Heart left ventricle (tissue), 16 donors: ENCODE measurements around the gene ZSCAN5A. TPM values are rescaled to one million over a fixed set of nuclear protein-coding genes. Genes with fewer than 3 reads are reported as not detected.
"Not testable (repeated sequence)": the region's sequence is repeated elsewhere in the genome, so short reads cannot be mapped to it uniquely, and the experiment has no call there.

Experiments
- ATAC-seq, 4 donors: fragments of 200-7000 bp; cut with Tn5 transposase; one replicate each; pipeline ENCODE4 v1.9.1; 2020 to 2022; ENCODE audit warnings: moderate library complexity in 4 of 4, mild to moderate bottlenecking in 3 of 4, moderate number of reproducible peaks in 1 of 4
- DNase-seq, 5 donors: peaks; one replicate each; pipeline ENCODE4 v3.0.0-alpha.2; 2020
- H3K27ac ChIP-seq, 12 donors: fragments of 200-600 bp; sonication (generic) in 4 of 12; one replicate each; pipeline versions ENCODE4 v1.5.0 to v1.8.0; 2016 to 2022; ENCODE audit warnings: mild to moderate bottlenecking in 2 of 12
- H3K27me3 ChIP-seq, 9 donors: fragments of 200-600 bp; sonication (generic) in 2 of 9; one replicate each; pipeline versions ENCODE4 v1.5.1 to v1.8.0; 2016 to 2022; ENCODE audit warnings: mild to moderate bottlenecking in 3 of 9
- H3K36me3 ChIP-seq, 9 donors: fragments of 200-600 bp; sonication (generic) in 2 of 9; one replicate each; pipeline versions ENCODE4 v1.5.0 to v1.8.0; 2018 to 2022; ENCODE audit warnings: mild to moderate bottlenecking in 2 of 9
- H3K4me1 ChIP-seq, 12 donors: fragments of 200-600 bp; sonication (generic) in 4 of 12; one replicate each; pipeline versions ENCODE4 v1.5.0 to v1.8.0; 2016 to 2022; ENCODE audit warnings: mild to moderate bottlenecking in 3 of 12
- H3K4me3 ChIP-seq, 12 donors: fragments of 200-600 bp; sonication (generic) in 4 of 12; one replicate each; pipeline versions ENCODE4 v1.5.0 to v1.8.0; 2017 to 2022; ENCODE audit warnings: mild to moderate bottlenecking in 9 of 12, moderate library complexity in 4 of 12
- H3K9me3 ChIP-seq, 12 donors: fragments of 200-600 bp; sonication (generic) in 4 of 12; one replicate each; pipeline versions ENCODE4 v1.5.0 to v1.8.0; 2016 to 2022; ENCODE audit warnings: mild to moderate bottlenecking in 1 of 12
- CTCF ChIP-seq, 12 donors: fragments of 200-600 bp; sonication (generic) in 4 of 12; IDR thresholded peaks; one replicate each; pipeline versions ENCODE4 v1.5.0 to v1.8.0; 2018 to 2022; ENCODE audit warnings: antibody characterized with exemption in 12 of 12, mild to moderate bottlenecking in 5 of 12
- POLR2A ChIP-seq, 2 donors: fragments of 450-650 bp; IDR thresholded peaks; one replicate each; pipeline ENCODE4 v1.6.1; 2017; ENCODE audit warnings: antibody characterized with exemption in 2 of 2, mild to moderate bottlenecking in 2 of 2, moderate library complexity in 2 of 2
- WGBS, 4 donors: extraction: QIAGEN DNeasy Blood & Tissue Kit in 2 of 4; methylation state at CpG; one replicate each; pipeline versions ENCODE4 v1.1.5 to v1.1.7; 2013 to 2018; 5-methylcytosine and 5-hydroxymethylcytosine counted together
- intact Hi-C, 10 donors: fragments of 100-400 bp; cut with DNase I; formaldehyde crosslinking; loops; one replicate each; pipeline versions ENCODE4 v1.11.1 to v1.14.2; 2022
- polyA plus RNA-seq, 2 donors: library from polyadenylated mRNA; stranded (reverse); fragments of 200-250 nt; gene quantifications; one replicate each; pipeline ENCODE4 v1.2.3, GENCODE V29; 2013
- total RNA-seq, 9 donors: library from RNA; depleted of rRNA in 2 of 9; stranded (reverse); fragments of >200 nt in 2 of 9; fragmentation: NEBNext Ultra II Directional in 3 of 9; extraction: Animal tissue kit (Norgen Biotek cat#: 25700) in 3 of 9; gene quantifications; one replicate each; pipeline versions ENCODE4 v1.1.0 to v1.2.4, GENCODE V29; 2016 to 2023
- donor health status: ischemic (EF 13 %, LVEDD 7.1; RV severe dilation, severe dysfunction).
- donor health status: healthy with polysubstance abuse.
- donor health status: DM: no; HTN: yes; CAD: no.
- donor health status: DM: no; HTN: no; CAD: no.
- donor health status: ischemic (EF 25% LVEDD 6.9; RV normal size, moderate dysfunction).
- donor health status: ischemic (EF 25% LVEDD 5.7; RV mildly dilated, moderate dysfunction).
- donor health status: healthy.
- donor health status: DM: yes; HTN: yes; CAD: no.
- donor health status: ischemic (EF 35%, LVEDD 5.7; RV mildly dilated, moderate dysfunction).
- donor health status: nonischemic (EF 11% LVEDD 7.7; RV severe dilation, severe dysfunction).
- donor health status: DM: yes; HTN: yes; CAD: no.
- donor health status: PGD.
- donor health status: ischemic (EF 29% LVEDD 5.4; RV normal size, mild dysfunction).
- donor health status: nonischemic (EF 23%, LVEDD 6.1; RV moderate dilation, normal function).

Gene ZSCAN5A
- total and polyA plus RNA-seq, 11 donors: 3.3 to 26.6 (median 17.7) TPM

GRCh38 chr19:56209091-56209490, 105.5 kb downstream of the ZSCAN5A start:
- TF ChIP-seq CTCF (IDR thresholded peaks at IDR 0.05): no peak
- TF ChIP-seq POLR2A (IDR thresholded peaks at IDR 0.05): no peak
- Histone ChIP-seq H3K9me3 (no peaks in the 10 kb centered on the region), H3K27me3 (no peaks in the 10 kb centered on the region), H3K4me1 (no peaks in the 10 kb centered on the region), H3K4me3 (no peak overlapping the region), H3K27ac (no peak overlapping the region), H3K36me3 (no peaks in the 10 kb centered on the region)
- 63 to 68% (median 64%) methylated on average over 12 of the region's 12 CpGs for WGBS, 4 donors
- DNase-seq (no peak), ATAC-seq (no peak)
- intact Hi-C loops: no loop called here

- DNase-seq, H3K27me3 ChIP-seq, H3K36me3 ChIP-seq, ATAC-seq, H3K4me1 ChIP-seq, H3K27ac ChIP-seq, H3K4me3 ChIP-seq, intact Hi-C loops, H3K9me3 ChIP-seq: not testable (repeated sequence)
- WGBS, 4 donors: 56 to 77% (median 71%) methylated on average over 5 of the region's 5 CpGs
Measured at GRCh38 chr19:56207581-56207980, 107.1 kb downstream of the ZSCAN5A start.

- Histone ChIP-seq H3K9me3 (no peaks in the 10 kb centered on the region), H3K27me3 (peaks cover 0 to 10% (median 0%) of the 10 kb centered on the region in 9 donors), H3K27ac (no peak within 1 kb of the TSS), H3K4me1 (no peaks in the 10 kb centered on the region), H3K4me3 (no peak within 1 kb of the TSS), H3K36me3 (no peaks in the 10 kb centered on the region)
- 46 to 61% (median 56%) methylated on average over 3 of the region's 3 CpGs for WGBS, 4 donors
- TF ChIP-seq POLR2A (IDR thresholded peaks at IDR 0.05): no peak
- no peak for TF ChIP-seq CTCF (IDR thresholded peaks at IDR 0.05)
- intact Hi-C loops: no loop called here
- ATAC-seq (no peak), DNase-seq (no peak)
Measured at GRCh38 chr19:56201973-56202372, 112.7 kb downstream of the ZSCAN5A start, which contains the start of gene ZSCAN5C. Gene ZSCAN5C, plus strand, starts transcription at chr19:56202273. Its CDS starts 3,641 bp downstream, at chr19:56205914.

GRCh38 chr19:56199687-56200086, 115.0 kb downstream of the ZSCAN5A start:
- no peak for TF ChIP-seq POLR2A (IDR thresholded peaks at IDR 0.05)
- no peak for TF ChIP-seq CTCF (IDR thresholded peaks at IDR 0.05)
- intact Hi-C loops: no loop called here
- ATAC-seq (no peak), DNase-seq (no peak)
- no peaks in the 10 kb centered on the region for H3K9me3 ChIP-seq
- H3K4me1 ChIP-seq: no peaks in the 10 kb centered on the region
- H3K4me3 ChIP-seq: no peak overlapping the region
- WGBS, 4 donors: 56 to 72% (median 65%) methylated on average over 6 to 7 of the region's 7 CpGs
- H3K36me3 ChIP-seq: no peaks in the 10 kb centered on the region
- H3K27ac ChIP-seq: no peak overlapping the region
- peaks cover 0 to 10% (median 0%) of the 10 kb centered on the region in 9 donors for H3K27me3 ChIP-seq

- intact Hi-C loops, H3K27ac ChIP-seq, ATAC-seq, H3K4me3 ChIP-seq, H3K4me1 ChIP-seq, H3K27me3 ChIP-seq, H3K9me3 ChIP-seq, H3K36me3 ChIP-seq, DNase-seq: not testable (repeated sequence)
- 85 to 87% (median 86%) methylated on average over 21 to 23 of the region's 23 CpGs for WGBS, 4 donors
Measured at GRCh38 chr19:56197646-56198045, 117.0 kb downstream of the ZSCAN5A start, which contains the start of gene ZSCAN5B. Gene ZSCAN5B, minus strand, starts transcription at chr19:56197783. Its CDS starts 4,731 bp downstream, at chr19:56193052.
